Left forelimb (tissue), 1 donor: ENCODE results near the gene RRH.
"Not testable (repeated sequence)": the region's sequence is repeated elsewhere in the genome, so short reads cannot be mapped to it uniquely, and the experiment has no call there.

ENCODE experiments used
- DNase-seq: peaks from one replicate; pipeline ENCODE4 v3.0.0-alpha.2; 2018; ENCODE audit warnings: low spot score

RRH gene

GRCh38 chr4:109846395-109847098 is 18.8 kb downstream of the RRH start:
- no peak for DNase-seq

- DNase-seq: no peak
Observed at GRCh38 chr4:109847896-109848442, 20.2 kb downstream of the RRH start, which contains the start of gene LRIT3. Gene LRIT3, plus strand, starts transcription at chr4:109848107. Its CDS starts 95 bp downstream, at chr4:109848202.

- no peak for DNase-seq
Observed at GRCh38 chr4:109848501-109848900, 20.7 kb downstream of the RRH start.

GRCh38 chr4:109850601-109851000 is 22.8 kb downstream of the RRH start:
- DNase-seq: no peak

GRCh38 chr4:109859426-109860300 is 31.9 kb downstream of the RRH start:
- not testable (repeated sequence) for DNase-seq

GRCh38 chr4:109861271-109861670 is 33.5 kb downstream of the RRH start:
- no peak for DNase-seq

GRCh38 chr4:109861916-109862511 is 34.2 kb downstream of the RRH start:
- DNase-seq: no peak

GRCh38 chr4:109864134-109864533 is 36.4 kb downstream of the RRH start:
- DNase-seq: no peak

GRCh38 chr4:109870061-109870460 is 42.3 kb downstream of the RRH start:
- no peak for DNase-seq

GRCh38 chr4:109872065-109872464 is 44.3 kb downstream of the RRH start:
- DNase-seq: no peak

GRCh38 chr4:109872950-109873656 is 45.3 kb downstream of the RRH start:
- no peak for DNase-seq

GRCh38 chr4:109873791-109874514 is 46.2 kb downstream of the RRH start:
- DNase-seq: no peak

GRCh38 chr4:109875106-109875505 is 47.3 kb downstream of the RRH start:
- DNase-seq: no peak

GRCh38 chr4:109875553-109875952 is 47.8 kb downstream of the RRH start:
- not testable (repeated sequence) for DNase-seq

- no peak for DNase-seq
Observed at GRCh38 chr4:109876634-109877265, 49.0 kb downstream of the RRH start.

- DNase-seq: no peak
Observed at GRCh38 chr4:109877400-109877799, 49.6 kb downstream of the RRH start.

GRCh38 chr4:109878355-109878754 is 50.6 kb downstream of the RRH start:
- DNase-seq: no peak

GRCh38 chr4:109879081-109879480 is 51.3 kb downstream of the RRH start:
- no peak for DNase-seq

- no peak for DNase-seq
Observed at GRCh38 chr4:109879636-109880314, 52.0 kb downstream of the RRH start.

GRCh38 chr4:109886303-109886702 is 58.5 kb downstream of the RRH start:
- no peak for DNase-seq
